Measurements from ENCODE around the gene CCNF.

The CCNF gene

GRCh38 chr16:2458887-2459646 is 29.8 kb downstream of the CCNF start:
- peak overlapping the region; percentile 81 for H3K27ac Mint-ChIP-seq
- no peaks in the 10 kb centered on the region for H3K36me3 Mint-ChIP-seq
- H3K4me1 Mint-ChIP-seq (ENCODE audit: low read depth): peaks cover 7% of the 10 kb centered on the region
- H3K27me3 Mint-ChIP-seq: no peaks in the 10 kb centered on the region
- H3K9me3 Mint-ChIP-seq (ENCODE audit: low read depth): no peaks in the 10 kb centered on the region
- peak overlapping the region; percentile 92 for H3K4me3 Mint-ChIP-seq

- Mint-ChIP-seq H3K4me1 (ENCODE audit: low read depth) (peaks cover 7% of the 10 kb centered on the region), H3K27me3 (no peaks in the 10 kb centered on the region), H3K27ac (peak within 1 kb of the TSS; percentile 81), H3K4me3 (peak within 1 kb of the TSS; percentile 92), H3K36me3 (no peaks in the 10 kb centered on the region), H3K9me3 (ENCODE audit: low read depth) (no peaks in the 10 kb centered on the region)
Observed at GRCh38 chr16:2459647-2460390, 30.6 kb downstream of the CCNF start, which contains the start of gene TEDC2. TEDC2 (plus strand) TSS chr16:2460109; CDS start chr16:2460145, 36 bp downstream.

- H3K4me3 Mint-ChIP-seq: peak overlapping the region; percentile 61
- peaks cover 7% of the 10 kb centered on the region for H3K4me1 Mint-ChIP-seq (ENCODE audit: low read depth)
- no peaks in the 10 kb centered on the region for H3K36me3 Mint-ChIP-seq
- H3K9me3 Mint-ChIP-seq (ENCODE audit: low read depth): no peaks in the 10 kb centered on the region
- no peak overlapping the region for H3K27ac Mint-ChIP-seq
- no peaks in the 10 kb centered on the region for H3K27me3 Mint-ChIP-seq
Observed at GRCh38 chr16:2460391-2460713, 31.1 kb downstream of the CCNF start.

GRCh38 chr16:2460916-2461315 is 31.7 kb downstream of the CCNF start:
- H3K9me3 Mint-ChIP-seq (ENCODE audit: low read depth): no peaks in the 10 kb centered on the region
- H3K27ac Mint-ChIP-seq: no peak overlapping the region
- peaks cover 7% of the 10 kb centered on the region for H3K4me1 Mint-ChIP-seq (ENCODE audit: low read depth)
- H3K4me3 Mint-ChIP-seq: peak overlapping the region; percentile 61
- H3K36me3 Mint-ChIP-seq: no peaks in the 10 kb centered on the region
- H3K27me3 Mint-ChIP-seq: no peaks in the 10 kb centered on the region

- Mint-ChIP-seq H3K27me3 (no peaks in the 10 kb centered on the region), H3K36me3 (no peaks in the 10 kb centered on the region), H3K4me3 (no peak overlapping the region), H3K4me1 (ENCODE audit: low read depth) (peaks cover 7% of the 10 kb centered on the region), H3K9me3 (ENCODE audit: low read depth) (no peaks in the 10 kb centered on the region), H3K27ac (no peak overlapping the region)
Observed at GRCh38 chr16:2462031-2462866, 33.0 kb downstream of the CCNF start.

- Mint-ChIP-seq H3K4me1 (ENCODE audit: low read depth) (peaks cover 6% of the 10 kb centered on the region), H3K27ac (no peak overlapping the region), H3K4me3 (no peak overlapping the region), H3K9me3 (ENCODE audit: low read depth) (no peaks in the 10 kb centered on the region), H3K36me3 (no peaks in the 10 kb centered on the region), H3K27me3 (no peaks in the 10 kb centered on the region)
Observed at GRCh38 chr16:2464333-2464732, 35.1 kb downstream of the CCNF start.

- Mint-ChIP-seq H3K4me3 (no peak overlapping the region), H3K27me3 (peaks cover 6% of the 10 kb centered on the region), H3K36me3 (no peaks in the 10 kb centered on the region), H3K27ac (no peak overlapping the region), H3K4me1 (ENCODE audit: low read depth) (peaks cover 7% of the 10 kb centered on the region), H3K9me3 (ENCODE audit: low read depth) (no peaks in the 10 kb centered on the region)
Observed at GRCh38 chr16:2465653-2466415, 36.6 kb downstream of the CCNF start.

- Mint-ChIP-seq H3K27me3 (peaks cover 6% of the 10 kb centered on the region), H3K27ac (no peak overlapping the region), H3K9me3 (ENCODE audit: low read depth) (no peaks in the 10 kb centered on the region), H3K4me1 (ENCODE audit: low read depth) (peaks cover 7% of the 10 kb centered on the region), H3K36me3 (no peaks in the 10 kb centered on the region), H3K4me3 (peak overlapping the region; percentile 27)
Observed at GRCh38 chr16:2466667-2467527, 37.6 kb downstream of the CCNF start.

- Mint-ChIP-seq H3K36me3 (no peaks in the 10 kb centered on the region), H3K9me3 (ENCODE audit: low read depth) (no peaks in the 10 kb centered on the region), H3K4me3 (peak overlapping the region; percentile 27), H3K27ac (no peak overlapping the region), H3K4me1 (ENCODE audit: low read depth) (peaks cover 7% of the 10 kb centered on the region), H3K27me3 (peaks cover 6% of the 10 kb centered on the region)
Observed at GRCh38 chr16:2467528-2468232, 38.4 kb downstream of the CCNF start.

- Mint-ChIP-seq H3K27ac (no peak overlapping the region), H3K9me3 (ENCODE audit: low read depth) (no peaks in the 10 kb centered on the region), H3K36me3 (no peaks in the 10 kb centered on the region), H3K4me3 (peak overlapping the region; percentile 40), H3K4me1 (ENCODE audit: low read depth) (peaks cover 7% of the 10 kb centered on the region), H3K27me3 (peaks cover 6% of the 10 kb centered on the region)
Observed at GRCh38 chr16:2468233-2468724, 39.0 kb downstream of the CCNF start.

- Mint-ChIP-seq H3K27me3 (peaks cover 6% of the 10 kb centered on the region), H3K4me3 (no peak overlapping the region), H3K9me3 (ENCODE audit: low read depth) (no peaks in the 10 kb centered on the region), H3K36me3 (no peaks in the 10 kb centered on the region), H3K27ac (no peak overlapping the region), H3K4me1 (ENCODE audit: low read depth) (peaks cover 8% of the 10 kb centered on the region)
Observed at GRCh38 chr16:2468725-2469398, 39.6 kb downstream of the CCNF start.

GRCh38 chr16:2469399-2470233 is 40.4 kb downstream of the CCNF start:
- Mint-ChIP-seq H3K9me3 (ENCODE audit: low read depth) (no peaks in the 10 kb centered on the region), H3K27ac (no peak overlapping the region), H3K27me3 (peaks cover 6% of the 10 kb centered on the region), H3K36me3 (no peaks in the 10 kb centered on the region), H3K4me1 (ENCODE audit: low read depth) (peaks cover 8% of the 10 kb centered on the region), H3K4me3 (peak overlapping the region; percentile 47)
